Fibroblast of upper back skin (primary cell): ENCODE data around the gene SHISA6.

ENCODE experiments used
- DNase-seq: peaks from one replicate; pipeline ENCODE4 v3.0.0-alpha.2; 2013

Gene SHISA6

GRCh38 chr17:11461993-11462548 lies 221.1 kb downstream of the SHISA6 start:
- DNase-seq: no peak

- no peak for DNase-seq
Observed at GRCh38 chr17:11467639-11468038, 226.6 kb downstream of the SHISA6 start.

GRCh38 chr17:11485336-11486100 lies 244.5 kb downstream of the SHISA6 start:
- no peak for DNase-seq

GRCh38 chr17:11486101-11486867 lies 245.3 kb downstream of the SHISA6 start:
- no peak for DNase-seq

- DNase-seq: no peak
Observed at GRCh38 chr17:11486868-11487310, 245.9 kb downstream of the SHISA6 start.

GRCh38 chr17:11487469-11487868 lies 246.5 kb downstream of the SHISA6 start:
- no peak for DNase-seq

GRCh38 chr17:11488407-11488806 lies 247.4 kb downstream of the SHISA6 start:
- no peak for DNase-seq

GRCh38 chr17:11490171-11490755 lies 249.2 kb downstream of the SHISA6 start:
- no peak for DNase-seq

GRCh38 chr17:11492511-11492910 lies 251.5 kb downstream of the SHISA6 start:
- DNase-seq: no peak

GRCh38 chr17:11493936-11494335 lies 252.9 kb downstream of the SHISA6 start:
- DNase-seq: no peak

GRCh38 chr17:11495613-11496012 lies 254.6 kb downstream of the SHISA6 start:
- no peak for DNase-seq

GRCh38 chr17:11499881-11500280 lies 258.9 kb downstream of the SHISA6 start:
- DNase-seq: no peak

- no peak for DNase-seq
Observed at GRCh38 chr17:11503308-11504035, 262.5 kb downstream of the SHISA6 start.

- no peak for DNase-seq
Observed at GRCh38 chr17:11506635-11507034, 265.6 kb downstream of the SHISA6 start.

GRCh38 chr17:11511696-11512095 lies 270.7 kb downstream of the SHISA6 start:
- DNase-seq: no peak

GRCh38 chr17:11514565-11514964 lies 273.6 kb downstream of the SHISA6 start:
- no peak for DNase-seq

- no peak for DNase-seq
Observed at GRCh38 chr17:11514981-11515680, 274.1 kb downstream of the SHISA6 start.

- DNase-seq: no peak
Observed at GRCh38 chr17:11515901-11516300, 274.9 kb downstream of the SHISA6 start.

GRCh38 chr17:11535231-11535630 lies 294.2 kb downstream of the SHISA6 start:
- no peak for DNase-seq

- no peak for DNase-seq
Observed at GRCh38 chr17:11538366-11538765, 297.4 kb downstream of the SHISA6 start.

- no peak for DNase-seq
Observed at GRCh38 chr17:11539637-11540036, 298.6 kb downstream of the SHISA6 start.

- DNase-seq: no peak
Observed at GRCh38 chr17:11545002-11545401, 304.0 kb downstream of the SHISA6 start.
